HG03103 (cell line): ENCODE results near the gene QSOX1.
"Not testable (repeated sequence)": the region's sequence is repeated elsewhere in the genome, so short reads cannot be mapped to it uniquely, and the experiment has no call there.

Source experiments
- ATAC-seq: cut with Tn5 transposase; IDR thresholded peaks from one replicate; pipeline ENCODE4 v1.9.1; 2021; ENCODE audit warnings: low read depth; ENCODE audit not compliant: unreplicated experiment

Gene QSOX1

GRCh38 chr1:180154325-180155181 lies at the start of gene QSOX1:
Gene QSOX1, plus strand, starts transcription at chr1:180154869. Its CDS starts 39 bp downstream, at chr1:180154908.
- peak; percentile 90 for ATAC-seq

GRCh38 chr1:180112091-180112490 lies 42.6 kb upstream of the QSOX1 start:
- ATAC-seq, result no peak

GRCh38 chr1:180112984-180113647 lies 41.6 kb upstream of the QSOX1 start:
- ATAC-seq, result no peak

GRCh38 chr1:180114396-180114945 lies 40.2 kb upstream of the QSOX1 start:
- ATAC-seq, result no peak

GRCh38 chr1:180116964-180117763 lies 37.5 kb upstream of the QSOX1 start:
- no peak for ATAC-seq

GRCh38 chr1:180117764-180118116 lies 36.9 kb upstream of the QSOX1 start:
- no peak for ATAC-seq

GRCh38 chr1:180119837-180120236 lies 34.8 kb upstream of the QSOX1 start:
- ATAC-seq, result no peak

- no peak for ATAC-seq
These were observed 31.2 kb upstream of the QSOX1 start for GRCh38 chr1:180123463-180123936.

GRCh38 chr1:180130651-180131050 lies 24.0 kb upstream of the QSOX1 start:
- no peak for ATAC-seq

GRCh38 chr1:180131510-180131909 lies 23.2 kb upstream of the QSOX1 start:
- ATAC-seq, result no peak

- ATAC-seq, result no peak
These were observed 21.5 kb upstream of the QSOX1 start for GRCh38 chr1:180133193-180133592.

GRCh38 chr1:180133688-180134087 lies 21.0 kb upstream of the QSOX1 start:
- ATAC-seq, result not testable (repeated sequence)

- no peak for ATAC-seq
These were observed 19.1 kb upstream of the QSOX1 start for GRCh38 chr1:180135535-180135934.

GRCh38 chr1:180136331-180136967 lies 18.2 kb upstream of the QSOX1 start:
- ATAC-seq, result no peak

- ATAC-seq, result no peak
These were observed 17.7 kb upstream of the QSOX1 start for GRCh38 chr1:180136968-180137356.

- no peak for ATAC-seq
These were observed 16.9 kb upstream of the QSOX1 start for GRCh38 chr1:180137776-180138175.

- ATAC-seq, result no peak
These were observed 13.2 kb upstream of the QSOX1 start for GRCh38 chr1:180141381-180141934.

GRCh38 chr1:180143359-180143758 lies 11.3 kb upstream of the QSOX1 start:
- ATAC-seq, result no peak

- no peak for ATAC-seq
These were observed 9.9 kb upstream of the QSOX1 start for GRCh38 chr1:180144659-180145357.
